Karpas-422 (cell line): ENCODE results near the gene DAZAP1. TPM values are rescaled to one million over a fixed set of nuclear protein-coding genes. Genes with fewer than 3 reads are reported as not detected.

Experiments used
- DNase-seq: peaks from one replicate; pipeline ENCODE4 v3.0.0-alpha.2; 2015
- H2AFZ ChIP-seq: fragments of 200-600 bp; sonication (generic); 2 replicates; pipeline ENCODE4 v1.6.1; 2014; ENCODE audit warnings: antibody characterized with exemption, low read length, mixed read lengths
- H3K27ac ChIP-seq: fragments of 200-600 bp; sonication (generic); 2 replicates; pipeline ENCODE4 v1.5.1; 2014; ENCODE audit warnings: mild to moderate bottlenecking, low read length, moderate library complexity
- H3K27me3 ChIP-seq: fragments of 200-600 bp; sonication (generic); 2 replicates; pipeline ENCODE4 v1.6.1; 2014; ENCODE audit warnings: low read length, mixed read lengths
- H3K36me3 ChIP-seq: fragments of 200-600 bp; sonication (generic); 2 replicates; pipeline ENCODE4 v1.6.1; 2014; ENCODE audit warnings: low read length, mixed read lengths; ENCODE audit not compliant: insufficient read depth
- H3K4me1 ChIP-seq: fragments of 200-600 bp; sonication (generic); 2 replicates; pipeline ENCODE4 v1.6.1; 2014; ENCODE audit warnings: mild to moderate bottlenecking, low read length, mixed read lengths
- H3K4me2 ChIP-seq: fragments of 200-600 bp; sonication (generic); 2 replicates; pipeline ENCODE4 v1.6.1; 2014; ENCODE audit warnings: low read length, low read depth, mild to moderate bottlenecking; ENCODE audit not compliant: poor library complexity, severe bottlenecking
- H3K4me3 ChIP-seq: fragments of 200-600 bp; sonication (generic); 2 replicates; pipeline ENCODE4 v1.5.1; 2014; ENCODE audit warnings: mild to moderate bottlenecking, antibody characterized with exemption, low read length, mixed read lengths
- H3K79me2 ChIP-seq: fragments of 200-600 bp; sonication (generic); 2 replicates; pipeline ENCODE4 v1.6.1; 2014; ENCODE audit warnings: mild to moderate bottlenecking, low read length, mixed read lengths
- H3K9ac ChIP-seq: fragments of 200-600 bp; sonication (generic); 2 replicates; pipeline ENCODE4 v1.6.0; 2014; ENCODE audit warnings: low read length
- H3K9me2 ChIP-seq: fragments of 200-600 bp; sonication (generic), shearing (Covaris generic); replicated peaks from 2 replicates; pipeline ENCODE4 v1.6.0; 2014; ENCODE audit warnings: mild to moderate bottlenecking, low read length, moderate library complexity; ENCODE audit not compliant: insufficient read depth
- H3K9me3 ChIP-seq: fragments of 300-700, 200-600 bp; sonication (generic); 2 replicates; pipeline ENCODE4 v1.6.1; 2014; ENCODE audit warnings: low read length, mixed read lengths
- H4K20me1 ChIP-seq: fragments of 200-600 bp; sonication (generic); 2 replicates; pipeline ENCODE4 v1.6.1; 2014; ENCODE audit warnings: mild to moderate bottlenecking, antibody characterized with exemption, low read length, low read depth; ENCODE audit not compliant: insufficient read depth
- total RNA-seq: library from RNA; depleted of rRNA; stranded (reverse); fragments of >200 nt; shearing (Covaris generic); gene quantifications from 2 replicates; pipeline ENCODE4 v1.2.3, GENCODE V29; 2014; ENCODE audit warnings: low replicate concordance

The DAZAP1 gene
- total RNA-seq, 1 experiment from 2014 or later, result 110 TPM

GRCh38 chr19:1456121-1456900, 48.9 kb downstream of the DAZAP1 start:
- no peak overlapping the region for H3K9ac ChIP-seq
- no peak overlapping the region for H3K4me3 ChIP-seq
- H4K20me1 ChIP-seq, result no peaks in the 10 kb centered on the region
- no peaks in the 10 kb centered on the region for H3K79me2 ChIP-seq
- H3K4me2 ChIP-seq, result no peak overlapping the region
- H3K36me3 ChIP-seq, result no peaks in the 10 kb centered on the region
- H3K27me3 ChIP-seq, result no peaks in the 10 kb centered on the region
- no peak for DNase-seq
- no peak overlapping the region for H3K27ac ChIP-seq
- H3K9me3 ChIP-seq, result no peaks in the 10 kb centered on the region
- H3K9me2 ChIP-seq, result no peaks in the 10 kb centered on the region
- H2AFZ ChIP-seq, result no peak overlapping the region
- H3K4me1 ChIP-seq, result peaks cover 3% of the 10 kb centered on the region; the same call in 1 of the 2 replicates

GRCh38 chr19:1457031-1457739, 49.8 kb downstream of the DAZAP1 start:
- Histone ChIP-seq H3K9me2 (no peaks in the 10 kb centered on the region), H3K27me3 (no peaks in the 10 kb centered on the region), H3K9me3 (no peaks in the 10 kb centered on the region), H3K36me3 (no peaks in the 10 kb centered on the region), H3K4me2 (no peak overlapping the region), H3K4me1 (peaks cover 3% of the 10 kb centered on the region; the same call in 1 of the 2 replicates), H3K79me2 (no peaks in the 10 kb centered on the region), H3K9ac (no peak overlapping the region), H4K20me1 (no peaks in the 10 kb centered on the region), H3K27ac (no peak overlapping the region), H3K4me3 (no peak overlapping the region), H2AFZ (no peak overlapping the region)
- no peak for DNase-seq

GRCh38 chr19:1457892-1458291, 50.5 kb downstream of the DAZAP1 start:
- Histone ChIP-seq H3K79me2 (no peaks in the 10 kb centered on the region), H3K9me2 (no peaks in the 10 kb centered on the region), H3K9ac (no peak overlapping the region), H3K27me3 (no peaks in the 10 kb centered on the region), H4K20me1 (no peaks in the 10 kb centered on the region), H3K4me3 (no peak overlapping the region), H3K4me1 (peaks cover 3% of the 10 kb centered on the region; the same call in 1 of the 2 replicates), H3K4me2 (no peak overlapping the region), H3K27ac (no peak overlapping the region), H3K9me3 (no peaks in the 10 kb centered on the region), H3K36me3 (no peaks in the 10 kb centered on the region), H2AFZ (no peak overlapping the region)
- DNase-seq, result no peak

GRCh38 chr19:1459479-1459878, 52.1 kb downstream of the DAZAP1 start:
- Histone ChIP-seq H3K9me3 (no peaks in the 10 kb centered on the region), H2AFZ (no peak overlapping the region), H3K4me1 (peaks cover 3% of the 10 kb centered on the region; the same call in 1 of the 2 replicates), H3K27me3 (no peaks in the 10 kb centered on the region), H3K9ac (no peak overlapping the region), H3K36me3 (no peaks in the 10 kb centered on the region), H3K79me2 (no peaks in the 10 kb centered on the region), H3K4me3 (no peak overlapping the region), H4K20me1 (no peaks in the 10 kb centered on the region), H3K4me2 (no peak overlapping the region), H3K9me2 (no peaks in the 10 kb centered on the region), H3K27ac (no peak overlapping the region)
- DNase-seq, result no peak

GRCh38 chr19:1460033-1460995, 52.9 kb downstream of the DAZAP1 start:
- no peaks in the 10 kb centered on the region for H3K27me3 ChIP-seq
- no peaks in the 10 kb centered on the region for H4K20me1 ChIP-seq
- no peak overlapping the region for H2AFZ ChIP-seq
- no peak overlapping the region for H3K27ac ChIP-seq
- H3K4me3 ChIP-seq, result no peak overlapping the region
- no peaks in the 10 kb centered on the region for H3K79me2 ChIP-seq
- no peak overlapping the region for H3K4me2 ChIP-seq
- no peaks in the 10 kb centered on the region for H3K9me3 ChIP-seq
- H3K9me2 ChIP-seq, result no peaks in the 10 kb centered on the region
- no peaks in the 10 kb centered on the region for H3K36me3 ChIP-seq
- H3K4me1 ChIP-seq, result no peaks in the 10 kb centered on the region
- no peak overlapping the region for H3K9ac ChIP-seq
- DNase-seq, result no peak

GRCh38 chr19:1461862-1462261, 54.5 kb downstream of the DAZAP1 start:
- Histone ChIP-seq H3K27ac (no peak overlapping the region), H3K79me2 (no peaks in the 10 kb centered on the region), H3K9me3 (no peaks in the 10 kb centered on the region), H3K4me2 (no peak overlapping the region), H3K9me2 (no peaks in the 10 kb centered on the region), H3K9ac (no peak overlapping the region), H4K20me1 (no peaks in the 10 kb centered on the region), H3K4me1 (no peaks in the 10 kb centered on the region), H3K27me3 (no peaks in the 10 kb centered on the region), H3K36me3 (no peaks in the 10 kb centered on the region), H3K4me3 (no peak overlapping the region), H2AFZ (no peak overlapping the region)
- no peak for DNase-seq

- H3K9me2 ChIP-seq, result no peaks in the 10 kb centered on the region
- H3K4me2 ChIP-seq, result no peak overlapping the region
- no peaks in the 10 kb centered on the region for H3K27me3 ChIP-seq
- peaks cover 7% of the 10 kb centered on the region; the same call in 1 of the 2 replicates for H4K20me1 ChIP-seq
- no peak for DNase-seq
- no peak overlapping the region for H3K9ac ChIP-seq
- H3K4me3 ChIP-seq, result no peak overlapping the region
- H2AFZ ChIP-seq, result no peak overlapping the region
- no peak overlapping the region for H3K27ac ChIP-seq
- no peaks in the 10 kb centered on the region for H3K36me3 ChIP-seq
- H3K79me2 ChIP-seq, result no peaks in the 10 kb centered on the region
- H3K4me1 ChIP-seq, result peaks cover 11% of the 10 kb centered on the region
- H3K9me3 ChIP-seq, result no peaks in the 10 kb centered on the region
These were observed 58.0 kb downstream of the DAZAP1 start for GRCh38 chr19:1465191-1466016.
